CD4-positive, alpha-beta T cell treated with Interleukin-2 at 100 ng/mL for 4 hours (primary cell): ENCODE measurements around the gene SLA2.
"Not testable (repeated sequence)": the region's sequence is repeated elsewhere in the genome, so short reads cannot be mapped to it uniquely, and the experiment has no call there.

Experiments used
- DNase-seq: peaks from one replicate; pipeline ENCODE4 v3.0.0-alpha.2; 2020; ENCODE audit warnings: low spot score

The SLA2 gene

DNA sequence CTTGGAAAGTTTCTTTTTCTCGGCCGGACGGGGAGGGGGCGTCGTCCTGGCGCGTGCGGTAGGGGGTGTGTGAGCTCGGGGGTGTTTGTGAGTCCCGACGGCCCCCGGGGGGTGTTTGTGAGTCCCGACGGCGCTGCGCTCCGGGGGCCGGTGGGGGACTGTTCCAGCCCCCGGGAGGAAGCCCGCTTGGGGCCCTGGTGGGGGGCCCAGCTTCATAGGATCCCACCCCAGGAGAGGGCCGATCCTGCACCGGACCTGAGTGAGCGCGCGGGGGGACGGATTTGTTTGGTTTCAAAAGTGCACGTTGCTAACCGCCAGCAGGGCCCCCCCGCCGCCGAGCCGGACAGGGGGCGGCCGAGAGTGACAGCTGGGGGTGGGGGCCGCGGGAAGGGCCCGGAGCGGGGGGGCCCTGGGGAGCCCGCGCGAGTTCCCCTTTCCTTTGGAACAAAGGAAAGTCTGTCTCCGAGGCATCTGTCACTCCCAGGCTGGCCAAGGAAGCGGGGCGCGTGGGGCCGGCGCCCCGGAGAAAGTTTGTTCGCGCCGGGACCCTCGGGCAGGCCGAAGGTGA lies 72.1 kb downstream of the SLA2 start:
- DNase-seq: no peak

DNA sequence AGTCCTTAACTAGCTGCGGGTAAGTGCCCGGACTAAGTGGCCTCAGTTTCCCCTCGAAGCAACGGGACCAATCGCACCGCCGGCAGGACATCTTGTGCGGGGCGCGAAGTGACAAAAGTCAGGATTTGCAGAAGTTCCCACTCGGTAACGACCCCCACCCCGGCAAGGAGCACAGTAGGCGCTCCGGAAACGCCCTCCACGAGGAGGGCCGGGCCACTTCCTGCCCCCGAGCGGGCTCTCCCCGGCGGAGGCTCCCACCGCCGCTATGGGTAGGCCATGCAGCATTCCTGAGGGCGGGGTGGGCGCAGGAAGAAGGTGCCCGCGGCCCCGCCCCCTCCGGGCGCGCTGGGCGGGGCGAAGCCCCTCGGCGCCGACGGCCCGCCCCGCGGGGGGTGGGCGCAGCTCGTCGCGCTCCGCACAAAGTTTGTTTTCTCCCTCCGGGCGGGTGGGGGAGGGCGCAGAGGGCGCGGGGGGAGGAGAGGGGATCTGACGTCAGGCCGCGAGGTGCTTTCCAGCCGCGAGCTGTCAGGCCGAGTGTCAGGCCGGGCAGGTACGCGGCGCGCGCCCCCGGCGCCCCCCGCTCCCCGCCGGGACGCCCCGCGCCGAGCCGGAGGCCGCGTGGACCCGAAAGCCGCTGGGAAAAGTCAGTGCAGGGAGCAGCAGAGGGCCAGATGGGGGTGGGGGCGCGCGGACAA lies 72.7 kb downstream of the SLA2 start, which contains the start of gene TGIF2:
Gene TGIF2 (plus strand): TSS at position 495 of the 695 bp plus-strand sequence. CDS start 5,178 bp downstream, outside the sequence.
- DNase-seq: peak; percentile 91

DNA sequence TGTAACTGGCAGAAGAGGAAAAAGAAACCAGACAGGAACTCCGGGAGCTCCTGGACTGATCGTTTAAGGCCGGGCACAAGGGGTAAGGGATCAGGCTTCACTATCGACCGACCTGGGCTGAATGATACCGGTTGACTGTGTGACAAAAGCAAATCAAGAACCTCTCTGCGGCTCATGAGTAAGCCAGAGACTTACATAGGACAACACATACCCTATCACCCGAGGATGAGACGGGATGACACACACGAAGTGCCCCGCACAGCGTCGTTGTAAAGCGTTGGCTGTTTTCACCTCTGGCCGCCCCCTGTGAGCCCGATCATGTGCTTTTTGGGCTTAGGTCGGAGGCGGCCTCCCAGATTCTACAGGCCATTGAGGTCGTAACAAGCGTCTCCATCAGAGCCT lies 73.3 kb downstream of the SLA2 start:
- DNase-seq: peak; percentile 79

DNA sequence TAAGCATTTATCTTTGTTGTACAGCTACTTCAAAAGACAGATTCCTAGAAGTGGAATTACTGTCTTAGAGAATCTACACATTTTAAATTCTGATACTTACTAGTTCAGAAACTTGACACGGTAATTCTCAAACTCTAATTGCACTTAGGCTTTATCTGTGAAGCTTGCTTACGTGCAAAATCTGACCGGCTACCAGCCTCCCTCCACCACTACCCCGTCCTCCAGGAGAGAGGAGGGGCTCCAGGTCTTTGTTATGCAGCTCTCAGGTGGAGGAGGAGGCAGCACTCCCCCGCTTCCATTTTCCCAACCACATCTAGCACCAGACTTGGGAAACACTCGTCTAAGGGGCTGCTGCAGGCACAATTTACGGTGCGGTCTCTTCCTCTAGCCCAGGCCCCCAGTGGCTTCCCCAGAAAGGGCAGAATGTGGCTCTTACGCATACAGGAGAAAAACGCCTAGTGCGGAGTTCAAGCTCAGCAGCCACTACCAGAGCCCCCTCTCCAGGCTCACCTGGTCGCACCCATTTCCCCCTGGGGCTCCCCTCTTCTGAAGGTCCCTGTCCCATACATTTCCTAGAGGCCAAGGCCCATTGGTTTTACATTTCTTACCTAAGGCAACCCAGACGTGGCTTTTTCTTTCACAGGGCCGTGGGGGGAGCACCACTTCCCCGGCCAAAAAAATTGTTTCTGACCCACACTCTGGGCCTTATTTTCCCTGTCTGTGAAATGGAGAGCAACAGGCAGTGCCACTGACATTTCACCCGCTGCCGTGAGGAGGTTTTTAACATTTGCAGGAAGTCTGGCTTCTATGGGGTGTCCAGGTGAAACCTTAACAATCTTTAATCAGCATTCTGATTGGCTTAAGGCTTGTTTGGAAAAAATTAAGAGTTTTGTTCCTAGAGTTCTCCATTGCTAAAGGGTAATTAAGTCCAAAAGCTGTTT lies 74.2 kb downstream of the SLA2 start:
- DNase-seq: no peak

DNA sequence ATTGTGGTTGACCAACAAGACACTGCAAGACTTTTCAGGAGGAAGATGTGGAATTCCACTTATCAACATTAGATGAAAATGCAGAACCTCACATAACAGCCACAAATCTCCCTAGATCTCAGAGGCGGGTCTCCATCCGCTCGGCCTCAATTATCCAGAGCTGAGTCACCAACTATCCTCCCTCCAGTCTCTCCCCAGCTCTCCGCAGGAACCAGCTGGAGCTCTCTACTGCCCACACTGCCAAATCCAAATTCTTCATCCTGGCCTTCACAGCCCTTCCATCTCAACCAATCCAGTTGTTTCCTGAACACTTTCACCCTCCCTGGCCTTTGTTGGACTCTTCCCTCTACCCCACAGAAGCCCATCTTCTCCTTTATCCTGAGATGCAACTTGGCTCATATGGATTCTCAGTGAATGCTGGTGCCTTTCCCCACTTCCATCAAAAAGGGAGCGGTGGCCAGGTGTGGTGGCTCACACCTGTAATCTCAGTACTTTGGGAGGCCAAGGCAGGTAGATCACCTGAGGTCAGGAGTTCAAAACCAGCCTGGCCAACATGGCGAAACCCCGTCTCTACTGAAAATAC lies 76.1 kb downstream of the SLA2 start:
- DNase-seq: no peak

DNA sequence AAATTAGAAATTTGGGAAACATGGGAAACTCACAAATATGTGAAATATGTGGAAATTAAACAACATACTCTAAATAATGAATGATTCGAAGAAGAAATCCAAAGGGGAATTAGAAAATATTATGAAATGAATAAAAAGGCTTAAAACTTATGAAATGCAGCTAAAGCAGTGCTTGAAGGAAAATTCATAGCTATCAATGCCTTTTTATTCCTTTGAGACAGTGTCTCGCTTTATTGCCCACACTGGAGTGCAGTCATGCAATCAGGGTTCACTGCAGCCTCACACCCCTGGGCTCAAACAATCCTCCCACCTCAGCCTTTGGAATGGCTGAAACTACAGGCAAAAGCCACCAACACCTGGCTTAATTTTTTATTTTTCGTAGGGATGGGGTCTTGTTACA lies 80.5 kb downstream of the SLA2 start:
- no peak for DNase-seq

DNA sequence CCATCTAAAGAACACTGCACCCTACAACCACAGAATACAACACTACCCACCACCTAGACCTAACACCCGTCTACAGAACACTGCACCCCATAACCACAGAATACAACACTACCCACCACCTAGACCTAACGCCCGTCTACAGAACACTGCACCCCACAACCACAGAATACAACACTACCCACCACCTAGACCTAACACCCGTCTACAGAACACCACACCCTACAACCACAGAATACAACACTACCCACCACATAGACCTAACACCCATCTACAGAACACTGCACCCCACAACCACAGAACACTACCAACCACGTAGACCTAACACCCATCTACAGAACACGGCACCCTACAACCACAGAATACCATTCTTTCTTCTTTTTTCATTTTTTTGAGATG lies 81.3 kb downstream of the SLA2 start:
- DNase-seq: not testable (repeated sequence)

DNA sequence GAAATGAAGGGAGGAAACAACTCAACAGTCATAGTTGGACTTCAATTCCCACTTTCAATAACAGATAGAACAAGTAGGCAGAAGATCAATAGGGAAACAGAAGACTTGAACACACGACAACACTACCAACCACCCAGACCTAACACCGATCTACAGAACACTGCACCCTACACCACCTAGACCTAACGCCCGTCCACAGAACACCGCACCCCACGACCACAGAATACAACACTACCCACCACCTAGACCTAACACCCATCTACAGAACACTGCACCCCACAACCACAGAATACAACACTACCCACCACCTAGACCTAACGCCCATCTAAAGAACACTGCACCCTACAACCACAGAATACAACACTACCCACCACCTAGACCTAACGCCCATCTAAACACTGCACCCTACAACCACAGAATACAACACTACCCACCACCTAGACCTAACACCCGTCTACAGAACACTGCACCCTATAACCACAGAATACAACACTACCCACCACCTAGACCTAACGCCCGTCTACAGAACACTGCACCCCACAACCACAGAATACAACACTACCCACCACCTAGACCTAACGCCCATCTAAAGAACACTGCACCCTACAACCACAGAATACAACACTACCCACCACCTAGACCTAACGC lies 81.8 kb downstream of the SLA2 start:
- DNase-seq: not testable (repeated sequence)

DNA sequence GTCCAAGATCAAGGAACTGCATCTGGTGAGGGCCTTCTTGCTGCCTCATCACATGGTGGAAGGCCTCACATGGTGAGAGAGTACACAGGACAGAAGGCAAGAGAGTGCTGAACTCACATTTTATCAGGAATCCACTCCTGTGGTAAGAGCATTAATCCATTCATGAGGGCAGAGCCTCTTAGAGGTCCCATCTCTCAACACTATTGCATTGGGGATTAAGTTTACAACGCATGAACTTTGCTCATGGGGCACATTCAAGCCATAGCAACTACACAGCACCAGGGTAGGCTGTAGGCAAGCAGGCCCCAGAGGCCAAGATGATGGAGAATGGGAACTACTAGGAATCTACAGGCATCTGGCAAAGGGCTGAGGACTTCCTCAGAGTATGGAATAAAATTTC lies 82.6 kb downstream of the SLA2 start:
- DNase-seq: no peak

DNA sequence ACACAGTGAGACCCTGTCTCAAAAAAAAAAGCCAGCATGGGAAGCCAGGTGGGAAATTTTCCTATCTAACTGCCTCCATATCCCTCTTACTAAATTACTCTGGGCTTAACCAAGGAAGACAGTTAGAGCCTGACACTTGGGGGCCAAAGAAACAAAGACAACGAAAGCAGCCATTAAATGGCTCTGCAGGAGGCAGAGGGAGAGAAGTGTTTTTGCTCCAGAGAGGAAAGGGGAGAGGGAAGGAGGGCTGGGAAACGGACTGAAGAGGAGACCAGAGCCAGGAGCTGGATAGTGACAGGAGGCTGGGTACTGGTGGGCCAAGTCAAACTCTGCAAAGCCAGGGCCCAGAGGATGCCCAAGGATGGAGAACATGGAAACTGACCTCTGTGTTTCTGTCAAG lies 83.3 kb downstream of the SLA2 start:
- no peak for DNase-seq
